WTC11 (cell line): ENCODE results near the gene KANK4. TPM values are rescaled to one million over a fixed set of nuclear protein-coding genes. Genes with fewer than 3 reads are reported as not detected.

Experiments
- ATAC-seq: fragments of 200-7000 bp; cut with Tn5 transposase; 2 replicates; pipeline ENCODE4 v1.10.0; 2021; ENCODE audit warnings: mild to moderate bottlenecking, moderate library complexity
- CTCF ChIA-PET: fragments of 300-600 bp; sonication (Branson Sonifier 250); formaldehyde crosslinking; loops from one replicate; lab custom pipeline; 2021; ENCODE audit warnings: antibody characterized with exemption; lab: Charles Lee
- POLR2A ChIA-PET: fragments of 350-600 bp; sonication (Branson Sonifier 250); formaldehyde crosslinking; loops from one replicate; lab custom pipeline; 2021; ENCODE audit warnings: antibody characterized with exemption; lab: Charles Lee
- DNase-seq: peaks from one replicate; pipeline ENCODE4 v3.0.0; 2021; ENCODE audit warnings: low spot score
- H3K27ac Mint-ChIP-seq: 2 replicates; pipeline ENCODE4 v1.8.0; 2021; ENCODE audit warnings: mixed read lengths
- H3K27me3 Mint-ChIP-seq: 2 replicates; pipeline ENCODE4 v1.8.0; 2021; ENCODE audit warnings: low read depth, mild to moderate bottlenecking, moderate library complexity, mixed read lengths
- H3K36me3 Mint-ChIP-seq: 2 replicates; pipeline ENCODE4 v1.8.0; 2021; ENCODE audit warnings: mixed read lengths
- H3K4me1 Mint-ChIP-seq: 2 replicates; pipeline ENCODE4 v1.8.0; 2022; ENCODE audit warnings: mixed read lengths
- H3K4me3 Mint-ChIP-seq: 2 replicates; pipeline ENCODE4 v1.8.0; 2021; ENCODE audit warnings: mild to moderate bottlenecking, moderate library complexity, mixed read lengths
- H3K9me3 Mint-ChIP-seq: 2 replicates; pipeline ENCODE4 v1.8.0; 2021; ENCODE audit warnings: mixed read lengths
- ATF1 ChIP-seq: sonication (generic); formaldehyde crosslinking; IDR thresholded peaks from 2 replicates; pipeline ENCODE4 v1.8.1; 2023; ENCODE audit warnings: mild to moderate bottlenecking, moderate library complexity, missing genetic modification reagents
- CBFB ChIP-seq: sonication (generic); formaldehyde crosslinking; IDR thresholded peaks from 2 replicates; pipeline ENCODE4 v1.8.1; 2022; ENCODE audit warnings: mild to moderate bottlenecking, low read depth, missing genetic modification reagents
- CREB1 ChIP-seq: sonication (generic); formaldehyde crosslinking; IDR thresholded peaks from 2 replicates; pipeline ENCODE4 v1.8.0; 2023; ENCODE audit warnings: mild to moderate bottlenecking, missing genetic modification reagents
- EMX1 ChIP-seq: fragments of 250-450 bp; sonication (Bioruptor Pico); IDR thresholded peaks from 2 replicates; pipeline ENCODE4 v1.8.0; 2021; ENCODE audit warnings: mild to moderate bottlenecking
- ESRRA ChIP-seq: sonication (generic); formaldehyde crosslinking; IDR thresholded peaks from 2 replicates; pipeline ENCODE4 v1.8.1; 2022; ENCODE audit warnings: mild to moderate bottlenecking, missing genetic modification reagents, borderline replicate concordance
- FOXK1 ChIP-seq: sonication (generic); formaldehyde crosslinking; IDR thresholded peaks from 2 replicates; pipeline ENCODE4 v1.8.0; 2022; ENCODE audit warnings: mild to moderate bottlenecking, moderate library complexity, missing genetic modification reagents
- IRF2 ChIP-seq: sonication (generic); formaldehyde crosslinking; IDR thresholded peaks from 2 replicates; pipeline ENCODE4 v1.8.0; 2022; ENCODE audit warnings: low read depth, missing genetic modification reagents, borderline replicate concordance
- JUN ChIP-seq: sonication (generic); formaldehyde crosslinking; IDR thresholded peaks from 2 replicates; pipeline ENCODE4 v1.8.0; 2023; ENCODE audit warnings: mild to moderate bottlenecking, missing genetic modification reagents
- KAT7 ChIP-seq: sonication (generic); formaldehyde crosslinking; IDR thresholded peaks from 2 replicates; pipeline ENCODE4 v1.8.1; 2023; ENCODE audit warnings: missing genetic modification reagents, mild to moderate bottlenecking, borderline replicate concordance
- MXD4 ChIP-seq: fragments of 250-450 bp; sonication (Bioruptor Pico); IDR thresholded peaks from 2 replicates; pipeline ENCODE4 v1.8.0; 2021; ENCODE audit warnings: mild to moderate bottlenecking, moderate library complexity, borderline replicate concordance
- OVOL2 ChIP-seq: fragments of 250-450 bp; sonication (Bioruptor Pico); IDR thresholded peaks from 2 replicates; pipeline ENCODE4 v1.9.0; 2021; ENCODE audit warnings: mild to moderate bottlenecking, borderline replicate concordance
- PRRX2 ChIP-seq: fragments of 250-450 bp; sonication (Bioruptor Pico); IDR thresholded peaks from 2 replicates; pipeline ENCODE4 v1.8.0; 2021; ENCODE audit warnings: mild to moderate bottlenecking
- RELA ChIP-seq: sonication (generic); formaldehyde crosslinking; IDR thresholded peaks from 2 replicates; pipeline ENCODE4 v1.8.1; 2022; ENCODE audit warnings: missing genetic modification reagents, mild to moderate bottlenecking, borderline replicate concordance
- SOX15 ChIP-seq: fragments of 250-450 bp; sonication (Bioruptor Pico); IDR thresholded peaks from 2 replicates; pipeline ENCODE4 v1.9.0; 2021; ENCODE audit warnings: mild to moderate bottlenecking
- SP1 ChIP-seq: sonication (generic); formaldehyde crosslinking; conservative IDR thresholded peaks from 2 replicates; pipeline ENCODE4 v1.8.1; 2022; ENCODE audit warnings: missing genetic modification reagents
- TCF7 ChIP-seq: sonication (generic); formaldehyde crosslinking; IDR thresholded peaks from 2 replicates; pipeline ENCODE4 v1.8.0; 2022; ENCODE audit warnings: mild to moderate bottlenecking, low read depth, missing genetic modification reagents, moderate library complexity
- TEAD1 ChIP-seq: sonication (generic); formaldehyde crosslinking; IDR thresholded peaks from 2 replicates; pipeline ENCODE4 v1.8.0; 2022; ENCODE audit warnings: mild to moderate bottlenecking, missing genetic modification reagents
- ZNF232 ChIP-seq: sonication (generic); formaldehyde crosslinking; IDR thresholded peaks from 2 replicates; pipeline ENCODE4 v1.8.0; 2022; ENCODE audit warnings: mild to moderate bottlenecking, missing genetic modification reagents
- ZNF317 ChIP-seq: sonication (generic); formaldehyde crosslinking; IDR thresholded peaks from 2 replicates; pipeline ENCODE4 v1.8.1; 2023; ENCODE audit warnings: low read depth, mild to moderate bottlenecking, moderate library complexity, missing genetic modification reagents, borderline replicate concordance
- total RNA-seq: library from RNA; stranded (reverse); gene quantifications from 3 replicates; pipeline ENCODE4 v1.2.3, GENCODE V29; 2021
- TF ChIP-seq, protein P1 (sequence below): fragments of 250-450 bp; sonication (Bioruptor Pico); IDR thresholded peaks from 2 replicates; pipeline ENCODE4 v2.1.2; 2022; ENCODE audit warnings: mild to moderate bottlenecking, moderate library complexity
- TF ChIP-seq, protein P2 (sequence below): sonication (generic); formaldehyde crosslinking; conservative IDR thresholded peaks from 2 replicates; pipeline ENCODE4 v1.8.1; 2022; ENCODE audit warnings: mild to moderate bottlenecking, missing genetic modification reagents
- TF ChIP-seq, protein P3 (sequence below): sonication (generic); formaldehyde crosslinking; IDR thresholded peaks from 2 replicates; pipeline ENCODE4 v1.8.1; 2022; ENCODE audit warnings: mild to moderate bottlenecking, missing genetic modification reagents, moderate library complexity, borderline replicate concordance
- TF ChIP-seq, protein P4 (sequence below): sonication (generic); formaldehyde crosslinking; IDR thresholded peaks from 2 replicates; pipeline ENCODE4 v1.8.0; 2022; ENCODE audit warnings: mild to moderate bottlenecking, missing genetic modification reagents
- TF ChIP-seq, protein P5 (sequence below): sonication (generic); formaldehyde crosslinking; IDR thresholded peaks from 2 replicates; pipeline ENCODE4 v1.8.0; 2022; ENCODE audit warnings: mild to moderate bottlenecking, missing genetic modification reagents
- TF ChIP-seq, protein P6 (sequence below): sonication (generic); formaldehyde crosslinking; IDR thresholded peaks from 2 replicates; pipeline ENCODE4 v1.8.1; 2022; ENCODE audit warnings: low read depth, missing genetic modification reagents, borderline replicate concordance

Gene KANK4
- total RNA-seq, 1 experiment from 2014 or later: 0.35 TPM

DNA sequence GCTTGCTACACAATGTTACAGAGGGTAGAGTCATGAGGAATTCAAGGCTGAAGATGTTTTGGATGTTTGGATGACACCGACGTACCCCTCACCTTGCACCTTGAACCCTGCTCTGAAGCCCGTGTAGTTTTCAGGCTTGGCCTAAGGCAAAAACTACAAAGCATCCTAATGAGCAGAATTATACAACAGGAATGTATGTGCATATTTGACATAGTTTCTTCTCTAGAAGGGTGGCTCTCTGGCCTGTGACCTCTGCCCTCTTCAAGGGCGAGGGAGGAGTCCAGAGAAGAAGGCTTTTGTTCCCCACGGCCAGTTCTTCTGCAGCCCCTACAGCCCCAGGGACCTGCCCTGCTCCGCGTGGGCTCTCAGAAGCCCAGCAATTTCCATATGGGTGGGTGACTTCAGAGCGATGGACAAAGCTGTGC, 81.3 kb downstream of the KANK4 start:
- H3K4me1 Mint-ChIP-seq: peaks cover 43% of the 10 kb centered on the region
- no peaks in the 10 kb centered on the region for H3K36me3 Mint-ChIP-seq
- H3K27me3 Mint-ChIP-seq: no peaks in the 10 kb centered on the region; the same call in 1 of the 2 replicates
- ChIA-PET CTCF (no interaction called here), POLR2A (no interaction called here)
- TF ChIP-seq ESRRA (CRISPR knock-in tag) (0 out of 2 replicates have a peak, but pooled peaks have one; percentile 27), FOXK1 (CRISPR knock-in tag) (no peak)
- DNase-seq (no peak), ATAC-seq (no peak)
- H3K27ac Mint-ChIP-seq: peak overlapping the region; percentile 78; the same call in 1 of the 2 replicates
- no peaks in the 10 kb centered on the region; the same call in 1 of the 2 replicates for H3K9me3 Mint-ChIP-seq
- no peak overlapping the region for H3K4me3 Mint-ChIP-seq

DNA sequence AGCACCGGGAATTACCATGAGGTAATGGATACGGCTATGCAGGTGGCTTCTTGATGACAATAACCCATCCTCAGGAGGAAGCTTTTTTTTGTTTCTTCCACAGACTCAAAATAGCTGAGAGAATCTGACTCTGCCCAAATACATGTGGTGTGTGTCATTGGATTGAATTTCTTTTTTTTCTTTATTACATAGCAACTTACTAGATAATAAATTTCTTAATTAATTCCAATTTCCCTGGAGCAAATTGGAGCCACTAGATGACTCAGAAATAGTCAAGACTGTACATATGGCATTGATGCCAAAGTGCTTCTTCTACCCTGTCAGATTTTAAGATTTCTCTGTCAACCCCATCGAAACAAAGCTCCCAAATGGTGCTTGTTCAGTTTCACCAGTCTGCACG, 81.9 kb downstream of the KANK4 start:
- Mint-ChIP-seq H3K27ac (no peak overlapping the region), H3K9me3 (no peaks in the 10 kb centered on the region; the same call in 1 of the 2 replicates), H3K4me1 (peaks cover 46% of the 10 kb centered on the region), H3K36me3 (no peaks in the 10 kb centered on the region), H3K4me3 (no peak overlapping the region), H3K27me3 (no peaks in the 10 kb centered on the region; the same call in 1 of the 2 replicates)
- CTCF ChIA-PET: interaction anchor here (0.8 kb wide), 1 partner anchor 26 kb away, joined by 3 read pairs; no protein-coding TSS in a partner anchor
- POLR2A ChIA-PET: no interaction called here
- DNase-seq (no peak), ATAC-seq (no peak)
- TF ChIP-seq, protein P1, sequence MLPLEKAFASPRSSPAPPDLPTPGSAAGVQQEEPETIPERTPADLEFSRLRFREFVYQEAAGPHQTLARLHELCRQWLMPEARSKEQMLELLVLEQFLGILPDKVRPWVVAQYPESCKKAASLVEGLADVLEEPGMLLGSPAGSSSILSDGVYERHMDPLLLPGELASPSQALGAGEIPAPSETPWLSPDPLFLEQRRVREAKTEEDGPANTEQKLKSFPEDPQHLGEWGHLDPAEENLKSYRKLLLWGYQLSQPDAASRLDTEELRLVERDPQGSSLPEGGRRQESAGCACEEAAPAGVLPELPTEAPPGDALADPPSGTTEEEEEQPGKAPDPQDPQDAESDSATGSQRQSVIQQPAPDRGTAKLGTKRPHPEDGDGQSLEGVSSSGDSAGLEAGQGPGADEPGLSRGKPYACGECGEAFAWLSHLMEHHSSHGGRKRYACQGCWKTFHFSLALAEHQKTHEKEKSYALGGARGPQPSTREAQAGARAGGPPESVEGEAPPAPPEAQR (CRISPR knock-in tag): no peak
- TF ChIP-seq CBFB (CRISPR knock-in tag) (no peak), TEAD1 (CRISPR knock-in tag) (no peak), ZNF317 (CRISPR knock-in tag) (no peak), IRF2 (CRISPR knock-in tag) (no peak), TCF7 (CRISPR knock-in tag) (no peak), ATF1 (CRISPR knock-in tag) (no peak), EMX1 (no peak), MXD4 (no peak), JUN (CRISPR knock-in tag) (no peak)
- TF ChIP-seq, protein P2, sequence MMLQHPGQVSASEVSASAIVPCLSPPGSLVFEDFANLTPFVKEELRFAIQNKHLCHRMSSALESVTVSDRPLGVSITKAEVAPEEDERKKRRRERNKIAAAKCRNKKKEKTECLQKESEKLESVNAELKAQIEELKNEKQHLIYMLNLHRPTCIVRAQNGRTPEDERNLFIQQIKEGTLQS (CRISPR knock-in tag): no peak
- TF ChIP-seq, protein P3, sequence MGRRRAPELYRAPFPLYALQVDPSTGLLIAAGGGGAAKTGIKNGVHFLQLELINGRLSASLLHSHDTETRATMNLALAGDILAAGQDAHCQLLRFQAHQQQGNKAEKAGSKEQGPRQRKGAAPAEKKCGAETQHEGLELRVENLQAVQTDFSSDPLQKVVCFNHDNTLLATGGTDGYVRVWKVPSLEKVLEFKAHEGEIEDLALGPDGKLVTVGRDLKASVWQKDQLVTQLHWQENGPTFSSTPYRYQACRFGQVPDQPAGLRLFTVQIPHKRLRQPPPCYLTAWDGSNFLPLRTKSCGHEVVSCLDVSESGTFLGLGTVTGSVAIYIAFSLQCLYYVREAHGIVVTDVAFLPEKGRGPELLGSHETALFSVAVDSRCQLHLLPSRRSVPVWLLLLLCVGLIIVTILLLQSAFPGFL (CRISPR knock-in tag): no peak
- TF ChIP-seq, protein P4, sequence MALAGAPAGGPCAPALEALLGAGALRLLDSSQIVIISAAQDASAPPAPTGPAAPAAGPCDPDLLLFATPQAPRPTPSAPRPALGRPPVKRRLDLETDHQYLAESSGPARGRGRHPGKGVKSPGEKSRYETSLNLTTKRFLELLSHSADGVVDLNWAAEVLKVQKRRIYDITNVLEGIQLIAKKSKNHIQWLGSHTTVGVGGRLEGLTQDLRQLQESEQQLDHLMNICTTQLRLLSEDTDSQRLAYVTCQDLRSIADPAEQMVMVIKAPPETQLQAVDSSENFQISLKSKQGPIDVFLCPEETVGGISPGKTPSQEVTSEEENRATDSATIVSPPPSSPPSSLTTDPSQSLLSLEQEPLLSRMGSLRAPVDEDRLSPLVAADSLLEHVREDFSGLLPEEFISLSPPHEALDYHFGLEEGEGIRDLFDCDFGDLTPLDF (CRISPR knock-in tag): no peak

DNA sequence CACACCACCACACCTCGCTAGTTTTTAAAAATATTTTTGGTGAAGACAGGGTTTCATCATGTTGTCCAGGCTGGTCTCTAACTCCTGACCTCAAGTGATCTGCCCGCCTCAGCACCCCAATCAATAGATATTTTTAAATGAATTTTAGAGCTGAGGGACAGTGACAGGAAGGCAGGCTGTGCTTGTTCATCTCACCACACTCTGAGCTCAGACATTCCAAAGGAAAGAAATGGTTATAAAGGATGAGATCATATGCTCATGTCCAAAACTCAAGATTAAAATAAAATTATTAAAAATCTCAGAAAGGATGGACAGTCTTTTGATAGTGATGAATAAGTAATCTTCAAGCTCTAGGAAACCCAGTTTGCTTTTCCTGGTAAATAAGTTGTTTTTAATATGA, 83.7 kb downstream of the KANK4 start:
- POLR2A ChIA-PET: interaction anchor here (1.0 kb wide), 1 partner anchor 26 kb away, joined by 3 read pairs; no protein-coding TSS in a partner anchor
- H3K9me3 Mint-ChIP-seq: no peaks in the 10 kb centered on the region; the same call in 1 of the 2 replicates
- no peak overlapping the region for H3K4me3 Mint-ChIP-seq
- CTCF ChIA-PET: interaction anchor here (1.6 kb wide), 1 partner anchor 60 kb away, joined by 6 read pairs; no protein-coding TSS in a partner anchor
- H3K27ac Mint-ChIP-seq: no peak overlapping the region
- peaks cover 8% of the 10 kb centered on the region for H3K36me3 Mint-ChIP-seq
- no peak for ATAC-seq
- TF ChIP-seq CREB1 (CRISPR knock-in tag): no peak
- TF ChIP-seq RELA (CRISPR knock-in tag): no peak
- no peak for TF ChIP-seq SP1
- TF ChIP-seq SOX15: no peak
- TF ChIP-seq PRRX2 (CRISPR knock-in tag): no peak
- TF ChIP-seq, protein P5, sequence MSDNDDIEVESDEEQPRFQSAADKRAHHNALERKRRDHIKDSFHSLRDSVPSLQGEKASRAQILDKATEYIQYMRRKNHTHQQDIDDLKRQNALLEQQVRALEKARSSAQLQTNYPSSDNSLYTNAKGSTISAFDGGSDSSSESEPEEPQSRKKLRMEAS (CRISPR knock-in tag): no peak
- TF ChIP-seq ZNF232: no peak
- TF ChIP-seq KAT7: no peak
- TF ChIP-seq, protein P4 (CRISPR knock-in tag): no peak
- TF ChIP-seq MXD4: no peak
- TF ChIP-seq OVOL2: no peak
- TF ChIP-seq, protein P6, sequence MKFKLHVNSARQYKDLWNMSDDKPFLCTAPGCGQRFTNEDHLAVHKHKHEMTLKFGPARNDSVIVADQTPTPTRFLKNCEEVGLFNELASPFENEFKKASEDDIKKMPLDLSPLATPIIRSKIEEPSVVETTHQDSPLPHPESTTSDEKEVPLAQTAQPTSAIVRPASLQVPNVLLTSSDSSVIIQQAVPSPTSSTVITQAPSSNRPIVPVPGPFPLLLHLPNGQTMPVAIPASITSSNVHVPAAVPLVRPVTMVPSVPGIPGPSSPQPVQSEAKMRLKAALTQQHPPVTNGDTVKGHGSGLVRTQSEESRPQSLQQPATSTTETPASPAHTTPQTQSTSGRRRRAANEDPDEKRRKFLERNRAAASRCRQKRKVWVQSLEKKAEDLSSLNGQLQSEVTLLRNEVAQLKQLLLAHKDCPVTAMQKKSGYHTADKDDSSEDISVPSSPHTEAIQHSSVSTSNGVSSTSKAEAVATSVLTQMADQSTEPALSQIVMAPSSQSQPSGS: no peak
- TF ChIP-seq, all 79 proteins: peak for 0
- H3K4me1 Mint-ChIP-seq: peaks cover 59% of the 10 kb centered on the region
- DNase-seq: no peak
- no peaks in the 10 kb centered on the region; the same call in 1 of the 2 replicates for H3K27me3 Mint-ChIP-seq
